Psoas muscle (tissue), 8 donors: ENCODE data around the gene KNDC1. TPM values are rescaled to one million over a fixed set of nuclear protein-coding genes. Genes with fewer than 3 reads are reported as not detected.

Experiments
- ATAC-seq, 4 donors: fragments of 200-7000 bp; cut with Tn5 transposase; one replicate each; pipeline ENCODE4 v1.9.1; 2020; ENCODE audit warnings: moderate library complexity in 3 of 4, mild to moderate bottlenecking in 2 of 4
- DNase-seq, 2 donors: peaks; one replicate each; pipeline ENCODE4 v3.0.0-alpha.2; 2020
- H3K27ac ChIP-seq: fragments of 200-600 bp; one replicate; pipeline ENCODE4 v1.8.0; 2022
- H3K27me3 ChIP-seq, 3 donors: fragments of 200-600 bp in 1 of 3; one replicate each; pipeline versions ENCODE4 v1.6.1 to v1.8.0; 2013 to 2022; ENCODE audit warnings: low read length in 2 of 3, mild to moderate bottlenecking in 2 of 3, moderate library complexity in 1 of 3; ENCODE audit not compliant: insufficient read depth in 3 of 3
- H3K36me3 ChIP-seq, 2 donors: fragments of 200-600 bp in 1 of 2; one replicate each; pipeline versions ENCODE4 v1.6.1 to v1.8.0; 2013 to 2022; ENCODE audit warnings: low read depth in 1 of 2, mild to moderate bottlenecking in 1 of 2, moderate library complexity in 1 of 2; ENCODE audit not compliant: insufficient read depth in 1 of 2
- H3K4me1 ChIP-seq: fragments of 200-600 bp; one replicate; pipeline ENCODE4 v1.8.0; 2022
- H3K4me3 ChIP-seq: fragments of 200-600 bp; one replicate; pipeline ENCODE4 v1.8.0; 2022; ENCODE audit warnings: mild to moderate bottlenecking
- H3K9me3 ChIP-seq: fragments of 200-600 bp; one replicate; pipeline ENCODE4 v1.8.0; 2022
- CTCF ChIP-seq: fragments of 200-600 bp; IDR thresholded peaks from one replicate; pipeline ENCODE4 v1.8.0; 2022; ENCODE audit warnings: antibody characterized with exemption
- WGBS, 3 donors: extraction: QIAGEN DNeasy Blood & Tissue Kit; methylation state at CpG; one replicate each; pipeline versions ENCODE4 v1.1.6 to v1.1.7; 2013; 5-methylcytosine and 5-hydroxymethylcytosine counted together
- intact Hi-C, 2 donors: fragments of 100-400 bp; cut with DNase I; formaldehyde crosslinking; loops; one replicate each; pipeline versions ENCODE4 v1.11.0 to v1.14.2; 2022
- polyA plus RNA-seq, 3 donors: library from polyadenylated mRNA; stranded (reverse); fragments of 200-250 nt; gene quantifications; one replicate each; pipeline ENCODE4 v1.2.3, GENCODE V29; 2013
- total RNA-seq, 4 donors: library from RNA; stranded (reverse); fragmentation: NEBNext Ultra II Directional in 2 of 4; extraction: Animal tissue kit (Norgen Biotek cat#: 25700) in 2 of 4; gene quantifications; one replicate each; pipeline versions ENCODE4 v1.2.1 to v1.2.4, GENCODE V29; 2021 to 2023
- donor health status: healthy with polysubstance abuse.
- donor health status: DM: no; HTN: no; CAD: no; lungs with moderate emphysema.
- donor health status: Bipolar disorder and iron deficiency.
- donor health status: healthy.
- donor health status: DM: yes; HTN: yes; CAD: no.
- donor health status: DM: no; HTN: no; CAD: no.
- donor health status: DM: no; HTN: no; CAD: no.
- donor health status: DM: yes; HTN: yes; CAD: no.

Gene KNDC1
- total and polyA plus RNA-seq, 7 donors, result under 0.01 to 0.10 (median 0.01) TPM; not detected in 4

GRCh38 chr10:133195611-133196010 is 35.6 kb downstream of the KNDC1 start:
- TF ChIP-seq CTCF, result no peak
- Histone ChIP-seq H3K4me1 (no peaks in the 10 kb centered on the region), H3K27me3 (peaks cover 0 to 37% (median 0%) of the 10 kb centered on the region in 3 donors), H3K9me3 (no peaks in the 10 kb centered on the region), H3K36me3 (no peaks in the 10 kb centered on the region), H3K4me3 (no peak overlapping the region), H3K27ac (no peak overlapping the region)
- 87 to 92% (median 88%) methylated on average over 19 to 23 of the region's 23 CpGs for WGBS, 3 donors
- intact Hi-C loops, result no loop called here
- ATAC-seq (no peak), DNase-seq (peak in 1 of 2 donors; percentile 38)

DNA sequence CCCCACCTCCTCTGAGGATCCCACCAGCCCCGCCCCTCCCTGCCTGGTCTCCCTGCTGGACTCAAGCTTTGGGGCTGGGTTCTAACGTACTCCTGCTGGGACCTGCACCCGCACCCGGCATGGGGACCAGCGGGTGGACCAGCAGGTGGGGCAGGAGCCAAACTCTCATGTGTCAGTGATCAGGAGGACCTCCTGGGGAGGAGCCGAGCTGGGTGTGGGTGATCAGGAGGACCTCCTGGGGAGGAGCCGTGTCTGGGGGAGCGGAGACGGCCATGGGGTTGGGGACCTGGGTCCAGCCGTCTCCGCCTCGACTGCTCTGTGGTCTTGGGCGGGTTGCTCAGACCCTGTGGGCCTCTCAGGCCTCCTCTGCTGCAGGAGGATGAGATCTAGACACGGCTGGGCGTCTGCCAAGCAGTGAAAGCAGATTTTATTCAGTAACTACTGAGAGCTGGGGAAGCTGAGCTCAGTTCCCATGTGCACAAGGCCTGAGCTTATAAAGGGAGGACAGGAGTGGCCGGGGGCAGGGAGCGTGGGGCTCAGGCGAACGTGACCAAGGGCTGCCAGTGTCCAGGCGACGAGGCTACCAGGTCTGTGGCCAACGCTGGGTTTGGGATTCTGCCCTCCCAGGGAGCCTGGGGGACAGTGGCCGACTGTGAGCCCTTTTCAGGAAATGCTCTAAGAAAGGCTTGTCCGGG is 36.3 kb downstream of the KNDC1 start:
- H3K4me1 ChIP-seq, result no peaks in the 10 kb centered on the region
- no peak overlapping the region for H3K4me3 ChIP-seq
- ATAC-seq (no peak), DNase-seq (peak in 1 of 2 donors; percentile 35)
- no peaks in the 10 kb centered on the region for H3K36me3 ChIP-seq
- H3K27ac ChIP-seq, result no peak overlapping the region
- H3K9me3 ChIP-seq, result no peaks in the 10 kb centered on the region
- H3K27me3 ChIP-seq, result peaks cover 0 to 37% (median 4%) of the 10 kb centered on the region in 3 donors
- no peak for TF ChIP-seq CTCF
- intact Hi-C loops, result no loop called here
- WGBS, 3 donors, result 70 to 74% (median 74%) methylated on average over 24 of the region's 24 CpGs

DNA sequence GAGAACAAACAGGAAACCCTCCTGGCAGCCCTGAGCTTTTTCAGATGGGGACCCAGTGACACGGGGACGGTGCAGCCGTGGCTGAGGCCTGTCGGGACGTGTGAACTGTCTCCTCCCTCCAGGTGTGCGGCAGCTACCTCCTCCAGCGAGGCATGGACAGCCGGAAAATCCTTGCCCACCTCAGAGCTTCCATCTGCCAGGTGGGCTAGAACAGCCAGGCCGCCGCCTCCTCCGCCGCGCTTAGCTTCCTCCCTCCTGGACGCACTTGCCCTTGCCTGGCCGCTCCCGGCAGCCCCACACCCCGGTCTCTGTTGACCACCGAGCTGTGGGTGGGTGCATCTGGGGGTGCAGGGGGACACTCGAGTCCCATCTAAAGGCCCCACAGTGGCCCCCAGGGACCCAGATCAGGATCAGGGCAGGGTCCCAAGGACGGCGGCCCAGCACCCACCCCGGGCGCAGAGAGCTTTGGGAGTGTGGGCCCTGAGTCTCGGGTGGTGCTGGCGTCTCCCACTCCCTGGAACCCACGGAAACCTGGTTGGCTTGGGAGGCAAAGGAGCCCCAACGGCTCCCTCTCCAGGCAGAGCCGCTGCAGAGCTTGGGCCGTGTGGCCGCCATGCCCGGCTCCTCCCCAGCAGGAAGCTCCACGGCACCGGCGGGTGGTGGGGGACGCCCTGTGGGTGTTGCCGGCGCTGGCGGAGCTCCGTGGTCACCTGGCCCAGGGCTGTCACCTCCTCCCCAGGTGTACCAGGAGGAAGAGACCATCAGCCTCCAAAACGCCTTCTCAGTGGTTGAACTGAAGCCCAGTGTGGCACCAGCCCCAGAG is 37.1 kb downstream of the KNDC1 start:
- DNase-seq (peak; percentile 11 to 39), ATAC-seq (no peak)
- H3K4me3 ChIP-seq, result no peak overlapping the region
- no peaks in the 10 kb centered on the region for H3K9me3 ChIP-seq
- no peaks in the 10 kb centered on the region for H3K4me1 ChIP-seq
- WGBS, 3 donors, result 78 to 84% (median 79%) methylated on average over 36 to 40 of the region's 40 CpGs
- intact Hi-C loops, result no loop called here
- no peak overlapping the region for H3K27ac ChIP-seq
- H3K36me3 ChIP-seq, result no peaks in the 10 kb centered on the region
- peaks cover 0 to 31% (median 4%) of the 10 kb centered on the region in 3 donors for H3K27me3 ChIP-seq
- no peak for TF ChIP-seq CTCF

- WGBS, 3 donors, result 78 to 86% (median 81%) methylated on average over 9 of the region's 9 CpGs
- ATAC-seq (no peak), DNase-seq (peak in 1 of 2 donors; percentile 42)
- no peak overlapping the region for H3K27ac ChIP-seq
- no peak overlapping the region for H3K4me3 ChIP-seq
- intact Hi-C loops, result no loop called here
- H3K9me3 ChIP-seq, result no peaks in the 10 kb centered on the region
- no peaks in the 10 kb centered on the region for H3K4me1 ChIP-seq
- TF ChIP-seq CTCF, result no peak
- H3K27me3 ChIP-seq, result peaks cover 0 to 26% (median 6%) of the 10 kb centered on the region in 3 donors
- no peaks in the 10 kb centered on the region for H3K36me3 ChIP-seq
Observed at GRCh38 chr10:133197786-133198185, 37.8 kb downstream of the KNDC1 start.
